ENCODE data around the gene SKP1. TPM values are rescaled to one million over a fixed set of nuclear protein-coding genes. Genes with fewer than 3 reads are reported as not detected.

SKP1 gene
- 407 and 428 TPM in 2 replicates for polyA plus RNA-seq (2012; rRNA removed)
- 621 and 939 TPM in 2 replicates for polyA plus RNA-seq (2012; cell fraction: cytosol; rRNA removed)
- polyA plus RNA-seq (2012; cell fraction: nucleus; rRNA removed), result 127 and 233 TPM in 2 replicates

DNA sequence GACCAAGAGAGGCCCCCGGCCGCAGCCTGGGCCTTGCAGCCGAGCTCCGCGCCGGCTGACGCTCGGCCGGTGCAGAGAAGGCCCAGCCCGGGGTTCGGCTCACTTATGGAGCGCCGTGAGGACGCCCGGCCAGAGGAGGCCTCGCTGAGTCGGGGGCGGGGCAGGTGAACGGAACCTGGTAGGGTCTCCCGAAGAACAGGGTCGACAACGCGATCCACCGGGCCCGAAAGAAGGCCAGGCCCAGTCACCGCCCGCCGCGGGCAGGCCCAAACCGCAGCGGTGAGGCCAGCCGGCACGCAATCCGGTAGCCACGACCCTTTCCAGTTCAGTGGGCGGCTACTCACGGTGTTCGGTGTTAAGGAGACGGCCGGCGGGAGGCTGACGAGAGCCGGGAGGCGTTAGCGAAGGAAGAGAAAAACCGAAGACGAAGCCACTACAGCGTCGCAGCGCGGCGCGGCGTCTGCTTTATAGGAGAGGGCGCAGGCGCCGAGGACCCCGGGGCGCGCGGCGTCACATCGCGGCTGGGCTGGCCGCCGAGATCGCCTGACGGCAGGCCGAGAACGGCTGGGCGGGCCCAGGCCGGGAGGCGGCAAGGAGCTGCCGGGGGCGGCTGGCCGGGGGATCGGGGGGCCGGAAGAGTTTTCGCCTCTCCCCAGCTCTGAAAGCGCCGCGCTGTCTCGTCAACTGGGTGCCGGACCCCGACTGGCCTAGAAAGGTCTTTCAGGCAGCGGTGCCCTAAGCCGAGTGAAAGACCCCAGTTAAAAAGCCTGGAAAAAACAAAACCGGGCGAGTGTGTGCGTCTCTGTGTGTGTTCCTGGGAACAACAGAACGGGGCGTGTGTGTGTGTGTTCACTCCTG lies at the start of gene SKP1:
Gene SKP1 (minus strand): TSS at position 440 of the 858 bp plus-strand sequence. CDS start 2,928 bp downstream, outside the sequence.
- Histone ChIP-seq H4K20me1 (ENCODE audit: insufficient read depth) (peaks cover 42% of the 10 kb centered on the region), H3K27me3 (ENCODE audit: insufficient read depth) (no peaks in the 10 kb centered on the region), H2AFZ (ENCODE audit: low read depth) (peak within 1 kb of the TSS; percentile 90; the same call in 1 of the 2 replicates), H3K9me3 (no peaks in the 10 kb centered on the region), H3K9ac (peak within 1 kb of the TSS; percentile 100), H3K27ac (ENCODE audit: low read depth in 2 of 2, low read length in 1 of 2) (peak within 1 kb of the TSS; percentile 95 to 96), H3K9me2 (no peaks in the 10 kb centered on the region), H3K4me1 (ENCODE audit: control insufficient read depth in 1 of 2, insufficient read depth in 2 of 2, low read depth in 1 of 2, low read length in 1 of 2) (peaks cover 10 to 22% of the 10 kb centered on the region in 2 experiments; a peak in 2 of 4 replicates), H3K36me3 (replicated peaks in 1 of 2; ENCODE audit: control insufficient read depth in 1 of 2, insufficient read depth in 2 of 2, low read length in 1 of 2) (peaks cover 11 to 14% of the 10 kb centered on the region in 2 experiments), H3K4me3 (ENCODE audit: low read depth in 2 of 2, low read length in 1 of 2) (peak within 1 kb of the TSS; percentile 77 to 84), H3F3A (replicated peaks; ENCODE audit: insufficient read depth) (peaks cover 20% of the 10 kb centered on the region), H3K4me2 (peak within 1 kb of the TSS; percentile 85), H3K79me2 (ENCODE audit: insufficient read depth) (peaks cover 53% of the 10 kb centered on the region)
- WGBS (ENCODE audit: low lambda C conversion rate), result 3% methylated on average over 19 of the region's 92 CpGs
- ChIA-PET CTCF (interaction anchor here (0.8 to 19.2 kb wide), 10 partner anchors 10 to 411 kb away, joined by 3 to 182 read pairs (median 4); no protein-coding TSS in a partner anchor), POLR2A (interaction anchor here (0.6 to 2.5 kb wide), 9 partner anchors 10 to 472 kb away, joined by 3 to 16 read pairs (median 4); partner anchors contain the start of genes PPP2CA and SEC24A)
- DNase-seq, result peak; percentile 94
- TF ChIP-seq CHD2 (IDR thresholded peaks at IDR 0.05; ENCODE audit: low read length, partially characterized antibody) (peak; percentile 16), SMC3 (IDR thresholded peaks at IDR 0.05; ENCODE audit: low read depth, low read length) (no peak), MXI1 (IDR thresholded peaks at IDR 0.05; ENCODE audit: low read depth, low read length) (peak; percentile 73), POLR2AphosphoS5 (IDR thresholded peaks at IDR 0.05; ENCODE audit: low read depth, low read length) (peak; percentile 99), NRF1 (IDR thresholded peaks at IDR 0.05; ENCODE audit: low read depth, low read length) (peak; percentile 38; the same call in 1 of the 2 replicates), TEAD4 (IDR thresholded peaks at IDR 0.05; ENCODE audit: borderline replicate concordance, insufficient read depth) (no peak), SIN3A (IDR thresholded peaks at IDR 0.05; ENCODE audit: borderline replicate concordance, low read depth, low read length) (peak; percentile 65; the same call in 1 of the 2 replicates), TAF1 (IDR thresholded peaks at IDR 0.05; ENCODE audit: borderline replicate concordance, low read depth, low read length) (peak; percentile 97), FOXJ3 (CRISPR knock-in tag; IDR thresholded peaks at IDR 0.05) (no peak), ELF1 (IDR thresholded peaks at IDR 0.05) (no peak)
- TF ChIP-seq, protein P1, sequence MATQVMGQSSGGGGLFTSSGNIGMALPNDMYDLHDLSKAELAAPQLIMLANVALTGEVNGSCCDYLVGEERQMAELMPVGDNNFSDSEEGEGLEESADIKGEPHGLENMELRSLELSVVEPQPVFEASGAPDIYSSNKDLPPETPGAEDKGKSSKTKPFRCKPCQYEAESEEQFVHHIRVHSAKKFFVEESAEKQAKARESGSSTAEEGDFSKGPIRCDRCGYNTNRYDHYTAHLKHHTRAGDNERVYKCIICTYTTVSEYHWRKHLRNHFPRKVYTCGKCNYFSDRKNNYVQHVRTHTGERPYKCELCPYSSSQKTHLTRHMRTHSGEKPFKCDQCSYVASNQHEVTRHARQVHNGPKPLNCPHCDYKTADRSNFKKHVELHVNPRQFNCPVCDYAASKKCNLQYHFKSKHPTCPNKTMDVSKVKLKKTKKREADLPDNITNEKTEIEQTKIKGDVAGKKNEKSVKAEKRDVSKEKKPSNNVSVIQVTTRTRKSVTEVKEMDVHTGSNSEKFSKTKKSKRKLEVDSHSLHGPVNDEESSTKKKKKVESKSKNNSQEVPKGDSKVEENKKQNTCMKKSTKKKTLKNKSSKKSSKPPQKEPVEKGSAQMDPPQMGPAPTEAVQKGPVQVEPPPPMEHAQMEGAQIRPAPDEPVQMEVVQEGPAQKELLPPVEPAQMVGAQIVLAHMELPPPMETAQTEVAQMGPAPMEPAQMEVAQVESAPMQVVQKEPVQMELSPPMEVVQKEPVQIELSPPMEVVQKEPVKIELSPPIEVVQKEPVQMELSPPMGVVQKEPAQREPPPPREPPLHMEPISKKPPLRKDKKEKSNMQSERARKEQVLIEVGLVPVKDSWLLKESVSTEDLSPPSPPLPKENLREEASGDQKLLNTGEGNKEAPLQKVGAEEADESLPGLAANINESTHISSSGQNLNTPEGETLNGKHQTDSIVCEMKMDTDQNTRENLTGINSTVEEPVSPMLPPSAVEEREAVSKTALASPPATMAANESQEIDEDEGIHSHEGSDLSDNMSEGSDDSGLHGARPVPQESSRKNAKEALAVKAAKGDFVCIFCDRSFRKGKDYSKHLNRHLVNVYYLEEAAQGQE (IDR thresholded peaks at IDR 0.05; ENCODE audit: low read depth, low read length), result peak; percentile 37; the same call in 1 of the 2 replicates
